Ovary (tissue), 3 donors: ENCODE data around the gene XPO6.

Source experiments
- CTCF ChIP-seq, 3 donors: fragments of 450-650 bp in 2 of 3; fragments of 200-600 bp in 1 of 3; IDR thresholded peaks; one replicate each; pipeline versions ENCODE4 v1.5.1 to v1.8.0; 2016 to 2022; ENCODE audit warnings: antibody characterized with exemption in 3 of 3, mild to moderate bottlenecking in 1 of 3
- POLR2A ChIP-seq: fragments of 450-650 bp; IDR thresholded peaks from one replicate; pipeline ENCODE4 v1.6.1; 2017; ENCODE audit warnings: antibody characterized with exemption, mild to moderate bottlenecking, moderate library complexity
- donor health status: DM: no; HTN: no; CAD: no.

GRCh38 chr16:28250999-28251398, 39.2 kb upstream of the XPO6 start:
- TF ChIP-seq POLR2A (no peak), CTCF (IDR thresholded peaks at IDR 0.05) (no peak)
